Breast epithelium (tissue), 3 donors: ENCODE measurements around the gene OR8A1.

ENCODE experiments used
- POLR2A ChIP-seq: fragments of 450-650 bp; IDR thresholded peaks from one replicate; pipeline ENCODE4 v1.6.1; 2016; ENCODE audit warnings: antibody characterized with exemption, mild to moderate bottlenecking, moderate library complexity
- TF ChIP-seq, protein P1 (sequence below), 3 donors: fragments of 450-650 bp; IDR thresholded peaks; one replicate each; pipeline ENCODE4 v1.5.1; 2016 to 2017; ENCODE audit warnings: antibody characterized with exemption in 3 of 3, mild to moderate bottlenecking in 3 of 3, moderate library complexity in 3 of 3

DNA sequence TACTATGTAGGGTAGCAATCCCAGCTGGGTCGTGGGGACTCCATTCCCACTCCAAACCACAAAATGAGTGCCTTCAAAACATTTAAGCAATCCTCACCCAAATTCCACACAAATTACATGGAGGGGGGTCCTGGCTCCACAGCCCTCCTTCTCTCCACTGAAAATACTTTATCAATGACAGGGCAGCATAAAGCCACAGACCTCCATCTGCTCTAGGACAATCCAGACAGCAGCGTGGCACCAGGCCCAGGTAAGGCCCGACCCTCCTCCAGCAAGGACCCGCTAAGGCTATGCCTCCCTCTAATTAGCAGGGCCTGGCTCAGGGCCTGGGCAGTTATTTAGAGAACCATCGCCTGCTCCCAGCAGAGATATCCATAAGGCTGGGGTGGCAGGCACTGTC lies 41.3 kb downstream of the OR8A1 start, which contains the start of gene PANX3:
- TF ChIP-seq, protein P1, sequence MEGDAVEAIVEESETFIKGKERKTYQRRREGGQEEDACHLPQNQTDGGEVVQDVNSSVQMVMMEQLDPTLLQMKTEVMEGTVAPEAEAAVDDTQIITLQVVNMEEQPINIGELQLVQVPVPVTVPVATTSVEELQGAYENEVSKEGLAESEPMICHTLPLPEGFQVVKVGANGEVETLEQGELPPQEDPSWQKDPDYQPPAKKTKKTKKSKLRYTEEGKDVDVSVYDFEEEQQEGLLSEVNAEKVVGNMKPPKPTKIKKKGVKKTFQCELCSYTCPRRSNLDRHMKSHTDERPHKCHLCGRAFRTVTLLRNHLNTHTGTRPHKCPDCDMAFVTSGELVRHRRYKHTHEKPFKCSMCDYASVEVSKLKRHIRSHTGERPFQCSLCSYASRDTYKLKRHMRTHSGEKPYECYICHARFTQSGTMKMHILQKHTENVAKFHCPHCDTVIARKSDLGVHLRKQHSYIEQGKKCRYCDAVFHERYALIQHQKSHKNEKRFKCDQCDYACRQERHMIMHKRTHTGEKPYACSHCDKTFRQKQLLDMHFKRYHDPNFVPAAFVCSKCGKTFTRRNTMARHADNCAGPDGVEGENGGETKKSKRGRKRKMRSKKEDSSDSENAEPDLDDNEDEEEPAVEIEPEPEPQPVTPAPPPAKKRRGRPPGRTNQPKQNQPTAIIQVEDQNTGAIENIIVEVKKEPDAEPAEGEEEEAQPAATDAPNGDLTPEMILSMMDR (IDR thresholded peaks at IDR 0.05), result no peak
- no peak for TF ChIP-seq POLR2A
